ENCODE data around the gene OPA3.

GRCh38 chr19:45589768-45590167, 5.2 kb upstream of the OPA3 start:
- TF ChIP-seq, protein P1, sequence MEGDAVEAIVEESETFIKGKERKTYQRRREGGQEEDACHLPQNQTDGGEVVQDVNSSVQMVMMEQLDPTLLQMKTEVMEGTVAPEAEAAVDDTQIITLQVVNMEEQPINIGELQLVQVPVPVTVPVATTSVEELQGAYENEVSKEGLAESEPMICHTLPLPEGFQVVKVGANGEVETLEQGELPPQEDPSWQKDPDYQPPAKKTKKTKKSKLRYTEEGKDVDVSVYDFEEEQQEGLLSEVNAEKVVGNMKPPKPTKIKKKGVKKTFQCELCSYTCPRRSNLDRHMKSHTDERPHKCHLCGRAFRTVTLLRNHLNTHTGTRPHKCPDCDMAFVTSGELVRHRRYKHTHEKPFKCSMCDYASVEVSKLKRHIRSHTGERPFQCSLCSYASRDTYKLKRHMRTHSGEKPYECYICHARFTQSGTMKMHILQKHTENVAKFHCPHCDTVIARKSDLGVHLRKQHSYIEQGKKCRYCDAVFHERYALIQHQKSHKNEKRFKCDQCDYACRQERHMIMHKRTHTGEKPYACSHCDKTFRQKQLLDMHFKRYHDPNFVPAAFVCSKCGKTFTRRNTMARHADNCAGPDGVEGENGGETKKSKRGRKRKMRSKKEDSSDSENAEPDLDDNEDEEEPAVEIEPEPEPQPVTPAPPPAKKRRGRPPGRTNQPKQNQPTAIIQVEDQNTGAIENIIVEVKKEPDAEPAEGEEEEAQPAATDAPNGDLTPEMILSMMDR (IDR thresholded peaks at IDR 0.05), result no peak
- TF ChIP-seq POLR2A (IDR thresholded peaks at IDR 0.05) (no peak), EP300 (IDR thresholded peaks at IDR 0.05) (no peak)

All from tibial nerve (tissue), 4 donors.